Type B pancreatic cell (in vitro differentiated cells): ENCODE measurements around the gene LAMA5. TPM values are rescaled to one million over a fixed set of nuclear protein-coding genes. Genes with fewer than 3 reads are reported as not detected.

Experiments used
- DNase-seq: peaks from one replicate; pipeline ENCODE4 v3.0.0; 2021; ENCODE audit warnings: mixed read lengths; ENCODE audit not compliant: unreplicated experiment; ENCODE audit errors: extremely low spot score
- H3K27ac Mint-ChIP-seq: 2 replicates; pipeline ENCODE4 v1.8.0; 2021; ENCODE audit warnings: mild to moderate bottlenecking, mixed read lengths
- H3K27me3 Mint-ChIP-seq: 2 replicates; pipeline ENCODE4 v1.8.0; 2021; ENCODE audit warnings: mixed read lengths
- H3K36me3 Mint-ChIP-seq: 2 replicates; pipeline ENCODE4 v1.8.0; 2021; ENCODE audit warnings: mixed read lengths
- H3K4me1 Mint-ChIP-seq: one replicate; pipeline ENCODE4 v1.8.0; 2021; ENCODE audit warnings: mixed read lengths; ENCODE audit not compliant: unreplicated experiment
- H3K4me3 Mint-ChIP-seq: 2 replicates; pipeline ENCODE4 v1.8.0; 2021; ENCODE audit warnings: mild to moderate bottlenecking, mixed read lengths
- H3K9me3 Mint-ChIP-seq: 2 replicates; pipeline ENCODE4 v1.8.0; 2021; ENCODE audit warnings: mixed read lengths
- CTCF ChIP-seq: fragments of 200-600 bp; sonication (generic); conservative IDR thresholded peaks from 2 replicates; pipeline ENCODE4 v1.5.0; 2021; ENCODE audit warnings: antibody characterized with exemption, mild to moderate bottlenecking
- microRNA-seq: library from miRNA; unstranded; fragments of <30 nt; microRNA quantifications from one replicate; pipeline ENCODE4, GENCODE V29; 2020
- total RNA-seq: library from RNA; stranded (reverse); gene quantifications from 2 replicates; pipeline ENCODE4 v1.2.1, GENCODE V29; 2021; ENCODE audit warnings: low replicate concordance

The LAMA5 gene
- total RNA-seq, 1 donor from 2014 or later, result 246 TPM

- no peaks in the 10 kb centered on the region for H3K4me1 Mint-ChIP-seq
- H3K27ac Mint-ChIP-seq, result no peak overlapping the region
- H3K36me3 Mint-ChIP-seq, result peaks cover 14% of the 10 kb centered on the region
- TF ChIP-seq CTCF, result no peak
- no peaks in the 10 kb centered on the region for H3K27me3 Mint-ChIP-seq
- no peak for DNase-seq
- no peaks in the 10 kb centered on the region for H3K9me3 Mint-ChIP-seq
- H3K4me3 Mint-ChIP-seq, result no peak overlapping the region
Measured at GRCh38 chr20:62263396-62263795, 103.7 kb downstream of the LAMA5 start.

GRCh38 chr20:62262064-62262463 is 105.0 kb downstream of the LAMA5 start:
- Mint-ChIP-seq H3K4me1 (no peaks in the 10 kb centered on the region), H3K27me3 (no peaks in the 10 kb centered on the region), H3K27ac (no peak overlapping the region), H3K9me3 (no peaks in the 10 kb centered on the region), H3K4me3 (no peak overlapping the region), H3K36me3 (peaks cover 11% of the 10 kb centered on the region)
- no peak for TF ChIP-seq CTCF
- DNase-seq, result no peak

GRCh38 chr20:62259294-62259565 is 107.9 kb downstream of the LAMA5 start:
- Mint-ChIP-seq H3K27me3 (no peaks in the 10 kb centered on the region), H3K36me3 (no peaks in the 10 kb centered on the region), H3K9me3 (no peaks in the 10 kb centered on the region), H3K27ac (no peak overlapping the region), H3K4me3 (no peak overlapping the region), H3K4me1 (no peaks in the 10 kb centered on the region)
- TF ChIP-seq CTCF, result no peak
- DNase-seq, result no peak

Small RNA genes lying within 50 kb of the gene (microRNA-seq; reads per million reads assigned to microRNA genes)
- gene MIR4758, result 1.9 reads per million

Other genes starting within 250 kb of the LAMA5 start
- 45.6 and 66.3 TPM in 2 replicates for gene LSM14B, start 244.8 kb downstream of the LAMA5 start, total RNA-seq
- gene PSMA7, start 223.9 kb downstream of the LAMA5 start, total RNA-seq, result 207 and 236 TPM in 2 replicates
- gene SS18L1, start 223.5 kb downstream of the LAMA5 start, total RNA-seq, result 20.5 and 25.5 TPM in 2 replicates
- 35.6 and 37.4 TPM in 2 replicates for gene MTG2, start 184.3 kb downstream of the LAMA5 start, total RNA-seq
- 0.24 and 0.53 TPM in 2 replicates for gene HRH3, start 147.0 kb downstream of the LAMA5 start, total RNA-seq
- gene OSBPL2, start 128.8 kb downstream of the LAMA5 start, total RNA-seq, result 43.7 and 60.5 TPM in 2 replicates
- 67.2 and 71.5 TPM in 2 replicates for gene ADRM1, start 64.3 kb downstream of the LAMA5 start, total RNA-seq
- 1,432 and 1,737 TPM in 2 replicates for gene RPS21, start 19.8 kb upstream of the LAMA5 start, total RNA-seq
- gene CABLES2, start 40.0 kb upstream of the LAMA5 start, total RNA-seq, result 11.7 and 18.4 TPM in 2 replicates
- 7.3 and 17.9 TPM in 2 replicates for gene RBBP8NL, start 60.2 kb upstream of the LAMA5 start, total RNA-seq
- 10.8 and 12.8 TPM in 2 replicates for gene GATA5, start 108.7 kb upstream of the LAMA5 start, total RNA-seq